IPS DF 6.9 (cell line): Measurements from ENCODE around the gene HTR3B.

Source experiments
- DNase-seq: peaks from one replicate; pipeline ENCODE4 v3.0.0-alpha.2; 2013; ENCODE audit warnings: low read depth, low spot score
- H3K27ac ChIP-seq: one replicate; pipeline ENCODE4 v1.5.1; 2013; ENCODE audit warnings: low read length, control low read depth
- H3K27me3 ChIP-seq: 2 replicates; pipeline ENCODE4 v1.6.1; 2013; ENCODE audit warnings: mild to moderate bottlenecking, low read length; ENCODE audit not compliant: control insufficient read depth, insufficient read depth
- H3K36me3 ChIP-seq: 2 replicates; pipeline ENCODE4 v1.6.1; 2013; ENCODE audit warnings: low read length; ENCODE audit not compliant: control insufficient read depth, insufficient read depth
- H3K4me1 ChIP-seq: 2 replicates; pipeline ENCODE4 v1.6.1; 2013; ENCODE audit warnings: low read length; ENCODE audit not compliant: control insufficient read depth, insufficient read depth
- H3K4me3 ChIP-seq: 2 replicates; pipeline ENCODE4 v1.5.1; 2013; ENCODE audit warnings: mild to moderate bottlenecking, low read length
- H3K9me3 ChIP-seq: 2 replicates; pipeline ENCODE4 v1.6.1; 2013; ENCODE audit warnings: low read length, inconsistent platforms; ENCODE audit not compliant: control insufficient read depth, insufficient read depth
- WGBS: extraction: QIAGEN DNeasy Blood & Tissue Kit; methylation state at CpG from one replicate; pipeline ENCODE4 v1.1.7; 2013; ENCODE audit warnings: mixed read lengths, missing lambda C conversion rate; ENCODE audit not compliant: insufficient read length, insufficient coverage; 5-methylcytosine and 5-hydroxymethylcytosine counted together

HTR3B gene

GRCh38 chr11:113971506-113972195 is 67.1 kb downstream of the HTR3B start:
- no CpG with 5 or more reads among the region's 15 CpGs for WGBS
- no peaks in the 10 kb centered on the region for H3K27me3 ChIP-seq
- no peak overlapping the region for H3K27ac ChIP-seq
- no peak overlapping the region for H3K4me3 ChIP-seq
- DNase-seq: no peak
- H3K36me3 ChIP-seq: no peaks in the 10 kb centered on the region
- H3K4me1 ChIP-seq: peaks cover 7% of the 10 kb centered on the region
- H3K9me3 ChIP-seq: no peaks in the 10 kb centered on the region

GRCh38 chr11:113974741-113975470 is 70.3 kb downstream of the HTR3B start, which contains the start of gene HTR3A:
Gene HTR3A, plus strand, starts transcription at chr11:113975108. Its CDS starts 218 bp downstream, at chr11:113975326.
- no peak within 1 kb of the TSS for H3K27ac ChIP-seq
- H3K4me1 ChIP-seq: peaks cover 7% of the 10 kb centered on the region
- H3K27me3 ChIP-seq: no peaks in the 10 kb centered on the region
- peak; percentile 54 for DNase-seq
- H3K36me3 ChIP-seq: 0 out of 2 replicates have a peak, but pooled peaks cover 2% of the 10 kb centered on the region
- H3K9me3 ChIP-seq: no peaks in the 10 kb centered on the region
- no CpG with 5 or more reads among the region's 12 CpGs for WGBS
- H3K4me3 ChIP-seq: no peak within 1 kb of the TSS

GRCh38 chr11:113977071-113977490 is 72.5 kb downstream of the HTR3B start:
- Histone ChIP-seq H3K27me3 (no peaks in the 10 kb centered on the region), H3K4me1 (peaks cover 7% of the 10 kb centered on the region), H3K36me3 (0 out of 2 replicates have a peak, but pooled peaks cover 2% of the 10 kb centered on the region), H3K9me3 (no peaks in the 10 kb centered on the region), H3K27ac (no peak overlapping the region), H3K4me3 (no peak overlapping the region)
- WGBS: no CpG with 5 or more reads among the region's 4 CpGs
- DNase-seq: no peak

- no peaks in the 10 kb centered on the region for H3K9me3 ChIP-seq
- H3K4me1 ChIP-seq: peaks cover 7% of the 10 kb centered on the region
- H3K27ac ChIP-seq: no peak overlapping the region
- H3K4me3 ChIP-seq: no peak overlapping the region
- no peak for DNase-seq
- WGBS: no CpG with 5 or more reads among the region's 11 CpGs
- 0 out of 2 replicates have a peak, but pooled peaks cover 2% of the 10 kb centered on the region for H3K36me3 ChIP-seq
- no peaks in the 10 kb centered on the region for H3K27me3 ChIP-seq
Observed at GRCh38 chr11:113977701-113978100, 73.1 kb downstream of the HTR3B start.

- WGBS: no CpG with 5 or more reads among the region's 1 CpG
- no peak overlapping the region for H3K4me3 ChIP-seq
- H3K27me3 ChIP-seq: no peaks in the 10 kb centered on the region
Observed at GRCh38 chr11:113979431-113979830, 74.8 kb downstream of the HTR3B start.

GRCh38 chr11:113980785-113981184 is 76.2 kb downstream of the HTR3B start:
- H3K27ac ChIP-seq: no peak overlapping the region
- no peaks in the 10 kb centered on the region for H3K27me3 ChIP-seq
- WGBS: no CpG with 5 or more reads among the region's 6 CpGs
- no peaks in the 10 kb centered on the region for H3K4me1 ChIP-seq
- DNase-seq: no peak
- no peaks in the 10 kb centered on the region for H3K9me3 ChIP-seq
- H3K36me3 ChIP-seq: 0 out of 2 replicates have a peak, but pooled peaks cover 2% of the 10 kb centered on the region
- no peak overlapping the region for H3K4me3 ChIP-seq

More at GRCh38 chr11:113979431-113979830, 74.8 kb downstream of the HTR3B start:
- no peak for DNase-seq
- Histone ChIP-seq H3K4me1 (peaks cover 7% of the 10 kb centered on the region), H3K9me3 (no peaks in the 10 kb centered on the region), H3K36me3 (0 out of 2 replicates have a peak, but pooled peaks cover 2% of the 10 kb centered on the region), H3K27ac (no peak overlapping the region)

- H3K4me1 ChIP-seq: no peaks in the 10 kb centered on the region
- DNase-seq: no peak
- H3K36me3 ChIP-seq: peaks cover 5% of the 10 kb centered on the region; the same call in 1 of the 2 replicates
- H3K27me3 ChIP-seq: no peaks in the 10 kb centered on the region
- H3K9me3 ChIP-seq: no peaks in the 10 kb centered on the region
- H3K27ac ChIP-seq: no peak overlapping the region
- H3K4me3 ChIP-seq: no peak overlapping the region
Observed at GRCh38 chr11:113982306-113982705, 77.7 kb downstream of the HTR3B start.

GRCh38 chr11:113984781-113985180 is 80.2 kb downstream of the HTR3B start:
- Histone ChIP-seq H3K4me1 (no peaks in the 10 kb centered on the region), H3K4me3 (no peak overlapping the region), H3K27me3 (no peaks in the 10 kb centered on the region), H3K27ac (no peak overlapping the region), H3K9me3 (no peaks in the 10 kb centered on the region), H3K36me3 (peaks cover 2% of the 10 kb centered on the region; the same call in 1 of the 2 replicates)
- DNase-seq: no peak
- WGBS: no CpG with 5 or more reads among the region's 6 CpGs

- Histone ChIP-seq H3K36me3 (peaks cover 2% of the 10 kb centered on the region; the same call in 1 of the 2 replicates), H3K4me1 (no peaks in the 10 kb centered on the region), H3K27ac (no peak overlapping the region), H3K4me3 (no peak overlapping the region), H3K9me3 (no peaks in the 10 kb centered on the region), H3K27me3 (no peaks in the 10 kb centered on the region)
- no CpG with 5 or more reads among the region's 4 CpGs for WGBS
- no peak for DNase-seq
Observed at GRCh38 chr11:113985906-113986305, 81.3 kb downstream of the HTR3B start.

- no peaks in the 10 kb centered on the region for H3K9me3 ChIP-seq
- H3K36me3 ChIP-seq: peaks cover 2% of the 10 kb centered on the region; the same call in 1 of the 2 replicates
- WGBS: no CpG with 5 or more reads among the region's 18 CpGs
- no peak for DNase-seq
- no peaks in the 10 kb centered on the region for H3K4me1 ChIP-seq
- H3K27ac ChIP-seq: no peak overlapping the region
- H3K27me3 ChIP-seq: no peaks in the 10 kb centered on the region
- H3K4me3 ChIP-seq: no peak overlapping the region
Observed at GRCh38 chr11:113986351-113987140, 82.0 kb downstream of the HTR3B start.
